Activated naive CD4-positive, alpha-beta T cell treated with anti-CD3 and anti-CD28 coated beads, Interleukin-2, amount 50 U/mL, for 24 hours (primary cell): ENCODE data around the gene MANF.

Source experiments
- H3K27ac Mint-ChIP-seq: one replicate; pipeline ENCODE4 v1.8.0; 2021; ENCODE audit warnings: mild to moderate bottlenecking, mixed read lengths
- H3K27me3 Mint-ChIP-seq: one replicate; pipeline ENCODE4 v1.8.0; 2021; ENCODE audit warnings: mixed read lengths
- H3K36me3 Mint-ChIP-seq: one replicate; pipeline ENCODE4 v1.8.0; 2021; ENCODE audit warnings: mixed read lengths
- H3K4me1 Mint-ChIP-seq: one replicate; pipeline ENCODE4 v1.8.0; 2021; ENCODE audit warnings: mixed read lengths
- H3K4me3 Mint-ChIP-seq: one replicate; pipeline ENCODE4 v1.8.0; 2021; ENCODE audit warnings: mild to moderate bottlenecking, mixed read lengths
- H3K9me3 Mint-ChIP-seq: one replicate; pipeline ENCODE4 v1.8.0; 2021; ENCODE audit warnings: mixed read lengths

Gene MANF

GRCh38 chr3:51384726-51385473 is at the start of gene MANF:
MANF (plus strand) TSS chr3:51385291; CDS start chr3:51385343, 52 bp downstream.
- Mint-ChIP-seq H3K36me3 (peaks cover 12% of the 10 kb centered on the region), H3K4me1 (peaks cover 48% of the 10 kb centered on the region), H3K4me3 (peak within 1 kb of the TSS; percentile 93), H3K9me3 (no peaks in the 10 kb centered on the region), H3K27me3 (no peaks in the 10 kb centered on the region), H3K27ac (peak within 1 kb of the TSS; percentile 96)

- no peak overlapping the region for H3K4me3 Mint-ChIP-seq
- no peak overlapping the region for H3K27ac Mint-ChIP-seq
- H3K36me3 Mint-ChIP-seq: no peaks in the 10 kb centered on the region
- H3K4me1 Mint-ChIP-seq: no peaks in the 10 kb centered on the region
- H3K9me3 Mint-ChIP-seq: no peaks in the 10 kb centered on the region
- no peaks in the 10 kb centered on the region for H3K27me3 Mint-ChIP-seq
Observed at GRCh38 chr3:51336261-51336660, 48.8 kb upstream of the MANF start.

- Mint-ChIP-seq H3K27me3 (no peaks in the 10 kb centered on the region), H3K4me1 (no peaks in the 10 kb centered on the region), H3K9me3 (no peaks in the 10 kb centered on the region), H3K4me3 (no peak overlapping the region), H3K27ac (no peak overlapping the region), H3K36me3 (no peaks in the 10 kb centered on the region)
Observed at GRCh38 chr3:51337666-51338065, 47.4 kb upstream of the MANF start.

- no peak overlapping the region for H3K27ac Mint-ChIP-seq
Observed at GRCh38 chr3:51338632-51339031, 46.5 kb upstream of the MANF start.

GRCh38 chr3:51340013-51340829 is 44.9 kb upstream of the MANF start:
- no peaks in the 10 kb centered on the region for H3K4me1 Mint-ChIP-seq
- peak overlapping the region; percentile 26 for H3K27ac Mint-ChIP-seq
- no peaks in the 10 kb centered on the region for H3K9me3 Mint-ChIP-seq
- H3K36me3 Mint-ChIP-seq: no peaks in the 10 kb centered on the region
- no peaks in the 10 kb centered on the region for H3K27me3 Mint-ChIP-seq
- H3K4me3 Mint-ChIP-seq: no peak overlapping the region

More at GRCh38 chr3:51338632-51339031, 46.5 kb upstream of the MANF start:
- Mint-ChIP-seq H3K36me3 (no peaks in the 10 kb centered on the region), H3K27me3 (no peaks in the 10 kb centered on the region), H3K4me3 (no peak overlapping the region), H3K4me1 (no peaks in the 10 kb centered on the region), H3K9me3 (no peaks in the 10 kb centered on the region)

- H3K27ac Mint-ChIP-seq: no peak overlapping the region
- no peaks in the 10 kb centered on the region for H3K9me3 Mint-ChIP-seq
- no peaks in the 10 kb centered on the region for H3K36me3 Mint-ChIP-seq
- no peaks in the 10 kb centered on the region for H3K4me1 Mint-ChIP-seq
- H3K27me3 Mint-ChIP-seq: no peaks in the 10 kb centered on the region
- no peak overlapping the region for H3K4me3 Mint-ChIP-seq
Observed at GRCh38 chr3:51340989-51341636, 44.0 kb upstream of the MANF start.

- H3K27me3 Mint-ChIP-seq: no peaks in the 10 kb centered on the region
- no peak overlapping the region for H3K4me3 Mint-ChIP-seq
- H3K9me3 Mint-ChIP-seq: no peaks in the 10 kb centered on the region
- H3K36me3 Mint-ChIP-seq: no peaks in the 10 kb centered on the region
- no peak overlapping the region for H3K27ac Mint-ChIP-seq
- no peaks in the 10 kb centered on the region for H3K4me1 Mint-ChIP-seq
Observed at GRCh38 chr3:51343918-51344687, 41.0 kb upstream of the MANF start.

- H3K9me3 Mint-ChIP-seq: no peaks in the 10 kb centered on the region
- peaks cover 6% of the 10 kb centered on the region for H3K4me1 Mint-ChIP-seq
- H3K4me3 Mint-ChIP-seq: no peak overlapping the region
- H3K36me3 Mint-ChIP-seq: peaks cover 4% of the 10 kb centered on the region
- H3K27ac Mint-ChIP-seq: no peak overlapping the region
- no peaks in the 10 kb centered on the region for H3K27me3 Mint-ChIP-seq
Observed at GRCh38 chr3:51350751-51351150, 34.3 kb upstream of the MANF start.

GRCh38 chr3:51353131-51353530 is 32.0 kb upstream of the MANF start:
- H3K36me3 Mint-ChIP-seq: peaks cover 4% of the 10 kb centered on the region
- H3K9me3 Mint-ChIP-seq: no peaks in the 10 kb centered on the region
- H3K4me1 Mint-ChIP-seq: peaks cover 6% of the 10 kb centered on the region
- H3K27ac Mint-ChIP-seq: no peak overlapping the region
- H3K4me3 Mint-ChIP-seq: no peak overlapping the region
- no peaks in the 10 kb centered on the region for H3K27me3 Mint-ChIP-seq

- no peaks in the 10 kb centered on the region for H3K27me3 Mint-ChIP-seq
- peaks cover 6% of the 10 kb centered on the region for H3K4me1 Mint-ChIP-seq
- H3K36me3 Mint-ChIP-seq: peaks cover 4% of the 10 kb centered on the region
- no peak overlapping the region for H3K4me3 Mint-ChIP-seq
- no peak overlapping the region for H3K27ac Mint-ChIP-seq
- H3K9me3 Mint-ChIP-seq: no peaks in the 10 kb centered on the region
Observed at GRCh38 chr3:51353691-51354090, 31.4 kb upstream of the MANF start.

GRCh38 chr3:51354172-51354571 is 30.9 kb upstream of the MANF start:
- peaks cover 4% of the 10 kb centered on the region for H3K36me3 Mint-ChIP-seq
- H3K4me3 Mint-ChIP-seq: no peak overlapping the region
- H3K9me3 Mint-ChIP-seq: no peaks in the 10 kb centered on the region
- peaks cover 6% of the 10 kb centered on the region for H3K4me1 Mint-ChIP-seq
- H3K27ac Mint-ChIP-seq: no peak overlapping the region
- H3K27me3 Mint-ChIP-seq: no peaks in the 10 kb centered on the region

- H3K27ac Mint-ChIP-seq: no peak overlapping the region
Observed at GRCh38 chr3:51354731-51355615, 30.1 kb upstream of the MANF start.

GRCh38 chr3:51355891-51356578 is 29.1 kb upstream of the MANF start:
- Mint-ChIP-seq H3K4me1 (peaks cover 6% of the 10 kb centered on the region), H3K27ac (no peak overlapping the region), H3K9me3 (no peaks in the 10 kb centered on the region), H3K27me3 (no peaks in the 10 kb centered on the region), H3K36me3 (no peaks in the 10 kb centered on the region), H3K4me3 (no peak overlapping the region)

More at GRCh38 chr3:51354731-51355615, 30.1 kb upstream of the MANF start:
- no peaks in the 10 kb centered on the region for H3K27me3 Mint-ChIP-seq
- H3K4me3 Mint-ChIP-seq: no peak overlapping the region
- peaks cover 6% of the 10 kb centered on the region for H3K4me1 Mint-ChIP-seq
- no peaks in the 10 kb centered on the region for H3K36me3 Mint-ChIP-seq
- no peaks in the 10 kb centered on the region for H3K9me3 Mint-ChIP-seq

- Mint-ChIP-seq H3K9me3 (no peaks in the 10 kb centered on the region), H3K36me3 (no peaks in the 10 kb centered on the region), H3K4me3 (no peak overlapping the region), H3K4me1 (peaks cover 6% of the 10 kb centered on the region), H3K27me3 (no peaks in the 10 kb centered on the region), H3K27ac (no peak overlapping the region)
Observed at GRCh38 chr3:51357856-51358255, 27.2 kb upstream of the MANF start.
